Astrocyte of the cerebellum (primary cell): Measurements from ENCODE around the gene MPP1.

Experiments
- DNase-seq: peaks from one replicate; pipeline ENCODE4 v3.0.0-alpha.2; 2011; ENCODE audit warnings: low read depth
- H3K4me3 ChIP-seq: 2 replicates; pipeline ENCODE4 v1.5.1; 2011; ENCODE audit warnings: mild to moderate bottlenecking, low read depth, low read length, moderate library complexity
- in situ Hi-C: cut with HindIII; loops from 2 replicates; pipeline ENCODE4 v1.10.0; 2017; ENCODE audit warnings: low sequenced_read_pairs
- TF ChIP-seq, protein P1 (sequence below): IDR thresholded peaks from 2 replicates; pipeline ENCODE4 v1.5.1; 2012; ENCODE audit warnings: low read length, low read depth, moderate library complexity, mild to moderate bottlenecking; ENCODE audit errors: missing control alignments

MPP1 gene

DNA sequence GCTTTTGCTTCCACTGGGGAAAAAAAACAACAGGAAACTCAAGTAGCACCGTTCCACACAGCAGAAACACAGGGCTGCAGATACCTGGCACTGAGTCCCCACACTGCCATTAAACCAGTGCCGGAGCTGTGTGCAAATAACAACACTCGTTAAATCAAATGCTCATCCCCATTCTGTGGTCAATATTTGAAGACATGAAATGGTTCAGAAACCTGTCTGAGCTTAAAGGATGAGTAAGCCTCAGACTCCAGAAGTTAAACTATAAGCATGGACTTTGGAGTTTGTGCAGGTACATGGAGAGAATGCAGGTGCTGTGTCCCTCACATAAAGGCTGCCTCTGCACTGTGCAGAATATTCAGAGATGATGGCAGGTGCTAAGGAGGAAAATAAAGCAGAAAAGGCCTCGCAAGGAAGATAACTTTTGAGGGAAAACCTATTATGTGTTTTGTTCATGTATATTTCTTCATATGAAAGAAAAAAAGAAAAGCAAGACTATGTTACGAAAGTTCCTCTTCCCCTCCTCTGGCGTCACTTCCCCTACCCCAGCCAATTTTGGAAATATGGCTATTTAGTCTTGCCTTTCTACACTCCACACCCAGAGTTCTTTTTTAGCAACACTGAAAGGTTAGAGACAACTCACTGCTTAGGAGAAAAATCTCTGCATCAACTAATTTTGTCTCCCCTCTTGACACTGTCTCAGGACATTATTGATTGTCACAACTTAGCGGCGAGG, 4.6 kb downstream of the MPP1 start:
- no peak overlapping the region for H3K4me3 ChIP-seq
- TF ChIP-seq, protein P1, sequence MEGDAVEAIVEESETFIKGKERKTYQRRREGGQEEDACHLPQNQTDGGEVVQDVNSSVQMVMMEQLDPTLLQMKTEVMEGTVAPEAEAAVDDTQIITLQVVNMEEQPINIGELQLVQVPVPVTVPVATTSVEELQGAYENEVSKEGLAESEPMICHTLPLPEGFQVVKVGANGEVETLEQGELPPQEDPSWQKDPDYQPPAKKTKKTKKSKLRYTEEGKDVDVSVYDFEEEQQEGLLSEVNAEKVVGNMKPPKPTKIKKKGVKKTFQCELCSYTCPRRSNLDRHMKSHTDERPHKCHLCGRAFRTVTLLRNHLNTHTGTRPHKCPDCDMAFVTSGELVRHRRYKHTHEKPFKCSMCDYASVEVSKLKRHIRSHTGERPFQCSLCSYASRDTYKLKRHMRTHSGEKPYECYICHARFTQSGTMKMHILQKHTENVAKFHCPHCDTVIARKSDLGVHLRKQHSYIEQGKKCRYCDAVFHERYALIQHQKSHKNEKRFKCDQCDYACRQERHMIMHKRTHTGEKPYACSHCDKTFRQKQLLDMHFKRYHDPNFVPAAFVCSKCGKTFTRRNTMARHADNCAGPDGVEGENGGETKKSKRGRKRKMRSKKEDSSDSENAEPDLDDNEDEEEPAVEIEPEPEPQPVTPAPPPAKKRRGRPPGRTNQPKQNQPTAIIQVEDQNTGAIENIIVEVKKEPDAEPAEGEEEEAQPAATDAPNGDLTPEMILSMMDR, result no peak
- DNase-seq, result no peak
- in situ Hi-C loops, result no loop called here

DNA sequence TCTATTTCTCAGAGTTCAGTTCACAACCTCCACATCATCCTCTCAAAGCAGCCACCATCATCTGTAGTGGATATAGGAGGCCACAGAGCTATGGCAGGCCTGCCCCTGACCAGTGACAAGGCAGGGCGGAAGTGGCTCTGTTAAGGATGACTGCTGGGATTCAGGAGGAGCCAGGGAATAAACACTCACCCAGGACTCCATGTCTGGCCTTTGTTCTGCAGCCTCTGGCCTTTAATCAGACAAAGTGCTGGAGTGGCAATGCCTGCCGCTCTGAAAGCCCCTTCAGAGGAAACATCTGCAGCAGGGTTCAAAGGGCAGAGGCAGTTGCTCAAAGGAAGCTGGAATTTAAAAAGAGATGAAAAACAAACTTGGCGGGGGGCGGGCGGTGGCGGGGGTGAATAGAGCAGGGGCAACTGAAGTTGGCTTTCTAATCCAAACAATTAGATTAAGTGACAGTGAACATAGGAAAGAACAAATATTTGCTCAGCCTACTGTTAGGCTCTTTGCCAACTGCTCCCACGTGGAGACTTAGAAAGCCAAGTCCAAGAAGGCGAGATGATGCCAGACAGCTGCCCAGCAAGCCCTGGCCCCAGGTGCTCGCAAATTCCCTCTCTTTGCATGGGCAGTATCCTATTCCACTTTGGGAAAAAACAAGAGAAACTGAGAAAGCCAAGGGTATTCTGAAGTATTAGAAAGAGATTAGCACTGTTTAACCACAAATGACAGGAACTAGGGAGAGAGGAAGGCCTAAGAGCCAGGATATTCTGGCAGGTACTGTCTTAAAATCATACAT, 5.5 kb downstream of the MPP1 start:
- DNase-seq, result peak; percentile 4
- in situ Hi-C loops, result no loop called here
- TF ChIP-seq, protein P1, result no peak
- H3K4me3 ChIP-seq, result no peak overlapping the region

DNA sequence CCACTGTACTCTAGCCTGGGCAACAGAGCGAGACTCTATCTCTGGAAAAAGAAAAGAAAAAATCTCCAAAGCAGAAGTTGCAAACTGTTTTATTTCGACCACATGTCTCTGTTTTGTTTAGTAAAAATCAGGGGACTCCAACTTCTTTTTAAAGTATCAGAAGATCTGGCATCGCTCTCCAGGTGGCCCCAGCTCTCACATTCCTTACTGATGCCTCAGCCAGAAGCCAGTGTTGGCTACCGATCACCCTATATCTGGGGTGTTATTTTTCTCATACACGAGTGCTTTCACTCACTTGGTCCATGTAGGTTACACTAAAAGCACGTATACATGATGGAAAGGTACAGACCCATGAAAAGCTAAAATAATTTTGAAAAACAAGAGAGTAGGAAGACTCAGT, 8.3 kb downstream of the MPP1 start:
- TF ChIP-seq, protein P1, result no peak
- H3K4me3 ChIP-seq, result no peak overlapping the region
- DNase-seq, result peak; percentile 8
- in situ Hi-C loops, result no loop called here

DNA sequence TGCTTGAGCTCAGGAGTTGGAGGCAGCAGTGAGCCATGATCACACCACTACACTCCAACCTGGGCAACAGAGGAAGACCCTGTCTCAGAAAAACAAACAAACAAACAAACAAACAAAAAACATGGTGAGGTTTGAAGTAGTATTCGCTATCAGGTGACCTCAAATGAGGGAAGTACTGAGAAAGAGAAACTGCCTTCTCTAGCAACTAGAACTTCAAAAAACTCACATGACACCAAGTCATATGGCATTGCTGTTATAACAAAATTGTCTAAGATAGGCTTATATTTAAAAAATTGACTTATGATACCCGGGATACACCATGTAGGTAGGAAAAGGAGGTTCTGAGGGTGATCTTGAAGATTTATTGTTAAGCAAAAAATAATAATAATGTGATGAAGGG, 10.3 kb downstream of the MPP1 start:
- no peak overlapping the region for H3K4me3 ChIP-seq
- TF ChIP-seq, protein P1, result no peak
- in situ Hi-C loops, result no loop called here
- DNase-seq, result no peak

DNA sequence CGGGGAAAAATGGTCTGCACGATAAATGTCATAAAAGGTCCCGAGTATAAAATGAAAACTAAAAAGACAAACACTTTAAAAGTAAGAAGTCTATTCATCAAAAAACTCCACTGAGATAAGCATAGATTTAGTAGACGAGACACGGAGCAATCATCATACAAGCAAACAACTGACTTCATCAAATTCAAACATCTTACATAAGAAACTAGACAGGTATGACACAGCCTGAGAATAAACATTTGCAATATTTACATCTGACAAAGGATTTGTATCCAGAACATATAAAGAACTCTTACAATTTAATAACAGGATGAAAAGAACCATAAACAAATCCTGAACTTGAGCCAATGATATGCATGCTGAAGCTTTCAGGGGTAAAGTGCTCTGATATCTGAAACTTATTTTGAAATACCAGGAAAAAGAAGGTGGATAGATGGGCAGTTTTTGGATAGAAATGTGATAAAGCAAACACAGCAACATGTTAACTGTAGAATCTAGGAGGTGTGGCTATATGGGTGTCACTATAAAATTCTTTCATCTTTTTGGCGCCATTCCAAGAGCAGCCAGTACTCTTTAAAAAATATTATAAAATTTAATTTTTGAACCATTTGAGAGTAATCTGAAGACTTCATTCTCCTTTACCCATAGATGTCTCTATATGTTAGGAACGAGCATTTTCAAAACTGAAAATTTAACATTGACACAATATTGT, 12.0 kb downstream of the MPP1 start:
- no peak for DNase-seq
- in situ Hi-C loops, result no loop called here
- no peak overlapping the region for H3K4me3 ChIP-seq
- TF ChIP-seq, protein P1, result no peak

DNA sequence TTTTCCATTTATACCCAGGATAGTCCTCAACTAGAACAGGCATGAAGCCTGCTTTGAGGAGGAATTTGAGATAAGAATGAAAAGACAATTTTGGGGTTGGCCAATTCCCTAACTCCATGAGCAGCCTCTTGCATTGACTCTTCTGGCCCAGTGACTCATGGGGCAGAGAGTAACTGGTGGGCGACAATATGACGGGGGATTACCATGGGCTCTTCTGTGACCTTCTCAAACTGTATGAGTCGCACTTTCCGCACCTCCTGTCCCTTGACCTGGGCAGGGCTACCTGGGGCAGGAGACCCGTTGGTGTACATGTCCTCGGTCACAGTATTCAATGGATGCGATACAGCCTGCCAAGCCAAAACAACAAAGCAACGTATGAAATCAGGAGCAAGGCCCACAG, 13.3 kb downstream of the MPP1 start:
- in situ Hi-C loops, result no loop called here
- H3K4me3 ChIP-seq, result no peak overlapping the region
- DNase-seq, result no peak
- TF ChIP-seq, protein P1, result no peak
